HCT116 (cell line): ENCODE measurements around the gene GRIK3. TPM values are rescaled to one million over a fixed set of nuclear protein-coding genes. Genes with fewer than 3 reads are reported as not detected.

Experiments
- ATAC-seq: fragments of 200-7000 bp; cut with Tn5 transposase; 2 replicates; pipeline ENCODE4 v1.9.1; 2020; ENCODE audit warnings: mild to moderate bottlenecking, moderate library complexity
- BruUV-seq: library from RNA; stranded (reverse); fragments of 400-500 nt; replicated peaks from 2 replicates; lab custom pipeline; 2021; lab: Mats Ljungman, UMichigan
- CTCF ChIA-PET: fragments of 300-600 bp; sonication (Branson Sonifier 250); formaldehyde crosslinking; loops from one replicate; lab custom pipeline; 2021; ENCODE audit warnings: antibody characterized with exemption; lab: Charles Lee
- POLR2A ChIA-PET: fragments of 300-600, 350-600 bp; sonication (Branson Sonifier 250); formaldehyde crosslinking; loops from one replicate; lab custom pipeline; 2021; ENCODE audit warnings: antibody characterized with exemption; lab: Charles Lee
- RAD21 ChIA-PET, 2 experiments: fragments of 300-600 bp; sonication (Branson Sonifier 250); formaldehyde crosslinking; loops; one replicate each; lab custom pipeline; 2023; ENCODE audit warnings: low total read pairs in 2 of 2; ENCODE audit not compliant: uncharacterized antibody in 2 of 2, unreplicated experiment in 2 of 2, low non-redundant PET in 1 of 2; lab: Charles Lee
- DNase-seq: peaks from one replicate; pipeline ENCODE4 v3.0.0-alpha.2; 2010; ENCODE audit warnings: low read depth, low spot score
- H2AFZ ChIP-seq: fragments of 200-600 bp; shearing (Covaris generic), sonication (generic); 2 replicates; pipeline ENCODE4 v1.6.1; 2017; ENCODE audit warnings: low read depth, mixed run types, mixed read lengths, antibody characterized with exemption, low read length; ENCODE audit not compliant: poor library complexity, severe bottlenecking
- H3K27ac ChIP-seq: 2 replicates; pipeline ENCODE4 v1.5.1; 2012; ENCODE audit warnings: low read depth, low read length
- H3K27me3 ChIP-seq: fragments of 200-600 bp; sonication (generic); 2 replicates; pipeline ENCODE4 v1.6.1; 2016; ENCODE audit warnings: mixed run types, low read length, mixed read lengths; ENCODE audit not compliant: insufficient read depth
- H3K36me3 ChIP-seq, 2 experiments: fragments of 200-500 bp in 1 of 2; fragments of 200-600 bp in 1 of 2; sonication (Bioruptor generic) in 1 of 2; sonication (generic) in 1 of 2; 2 replicates each; pipeline versions ENCODE4 v1.5.1 to v1.6.1; 2014 to 2016; ENCODE audit warnings: low read length in 2 of 2, inconsistent platforms in 1 of 2, mixed read lengths in 1 of 2, mixed run types in 1 of 2; ENCODE audit not compliant: insufficient read depth in 2 of 2, control insufficient read depth in 1 of 2
- H3K4me1 ChIP-seq, 2 experiments: fragments of 200-600 bp in 1 of 2; sonication (generic) in 1 of 2; 2 replicates each; pipeline versions ENCODE4 v1.5.1 to v1.6.1; 2012 to 2017; ENCODE audit warnings: low read length in 2 of 2, inconsistent platforms in 1 of 2, mild to moderate bottlenecking in 1 of 2, mixed read lengths in 1 of 2, mixed run types in 1 of 2, moderate library complexity in 1 of 2; ENCODE audit not compliant: insufficient read depth in 2 of 2, control insufficient read depth in 1 of 2
- H3K4me2 ChIP-seq: fragments of 200-600 bp; sonication (generic); 2 replicates; pipeline ENCODE4 v1.6.1; 2017; ENCODE audit warnings: mixed run types, low read length, mixed read lengths
- H3K4me3 ChIP-seq, 2 experiments: fragments of 200-600 bp in 1 of 2; sonication (generic) in 1 of 2; replicated peaks in 1 of 2; 2 replicates each; pipeline ENCODE4 v1.5.1; 2011 to 2016; ENCODE audit warnings: low read length in 2 of 2, control low read depth in 1 of 2, low read depth in 1 of 2, mild to moderate bottlenecking in 1 of 2, mixed read lengths in 1 of 2, mixed run types in 1 of 2
- H3K79me2 ChIP-seq: fragments of 200-600 bp; sonication (generic); 2 replicates; pipeline ENCODE4 v1.6.1; 2017; ENCODE audit warnings: mild to moderate bottlenecking, mixed run types, low read length, moderate library complexity, mixed read lengths; ENCODE audit not compliant: insufficient read depth
- H3K9ac ChIP-seq: fragments of 200-600 bp; sonication (generic); 2 replicates; pipeline ENCODE4 v1.6.1; 2016; ENCODE audit warnings: low read length, mixed read lengths
- H3K9me2 ChIP-seq: fragments of 200-600 bp; sonication (generic), shearing (Covaris generic); 2 replicates; pipeline ENCODE4 v1.6.1; 2017; ENCODE audit warnings: mixed run types, mild to moderate bottlenecking, moderate library complexity; ENCODE audit not compliant: insufficient read depth
- H3K9me3 ChIP-seq, 2 experiments: fragments of 200-500 bp in 1 of 2; fragments of 200-600 bp in 1 of 2; sonication (Bioruptor generic) in 1 of 2; sonication (generic) in 1 of 2; 2 replicates each; pipeline ENCODE4 v1.6.1; 2014 to 2017; ENCODE audit warnings: low read length in 2 of 2, mixed read lengths in 2 of 2, inconsistent platforms in 1 of 2, low read depth in 1 of 2, mild to moderate bottlenecking in 1 of 2, mixed run types in 1 of 2, moderate library complexity in 1 of 2; ENCODE audit not compliant: control insufficient read depth in 1 of 2, insufficient read depth in 1 of 2
- H4K20me1 ChIP-seq: fragments of 200-600 bp; sonication (generic), shearing (Covaris generic); 2 replicates; pipeline ENCODE4 v1.6.1; 2017; ENCODE audit warnings: mixed run types, mild to moderate bottlenecking, moderate library complexity; ENCODE audit not compliant: insufficient read depth
- CBX3 ChIP-seq: IDR thresholded peaks from 2 replicates; pipeline ENCODE4 v1.6.1; 2012; ENCODE audit warnings: low read depth
- EGR1 ChIP-seq: IDR thresholded peaks from 2 replicates; pipeline ENCODE4 v1.6.1; 2012; ENCODE audit warnings: low read depth
- EZH2 ChIP-seq: fragments of 200-600 bp; sonication (generic); IDR thresholded peaks from 2 replicates; pipeline ENCODE4 v1.6.1; 2017; ENCODE audit warnings: antibody characterized with exemption, mixed run types
- FOSL1 ChIP-seq: IDR thresholded peaks from 2 replicates; pipeline ENCODE4 v1.6.1; 2012; ENCODE audit warnings: low read depth
- JUND ChIP-seq: IDR thresholded peaks from 2 replicates; pipeline ENCODE4 v1.6.1; 2012
- POLR2A ChIP-seq: IDR thresholded peaks from 2 replicates; pipeline ENCODE4 v1.7.0; 2011; ENCODE audit warnings: borderline replicate concordance; ENCODE audit not compliant: insufficient read depth, insufficient read length; ENCODE audit errors: extremely low read depth
- POLR2AphosphoS5 ChIP-seq: IDR thresholded peaks from 2 replicates; pipeline ENCODE4 v1.6.1; 2011; ENCODE audit warnings: mild to moderate bottlenecking, low read depth, low read length, moderate library complexity
- RAD21 ChIP-seq: IDR thresholded peaks from 2 replicates; pipeline ENCODE4 v1.6.1; 2012; ENCODE audit warnings: low read depth, mild to moderate bottlenecking
- SP1 ChIP-seq: IDR thresholded peaks from 2 replicates; pipeline ENCODE4 v1.6.1; 2012; ENCODE audit warnings: low read depth
- SRF ChIP-seq: IDR thresholded peaks from 2 replicates; pipeline ENCODE4 v1.6.1; 2012; ENCODE audit warnings: low read depth
- TCF7L2 ChIP-seq: IDR thresholded peaks from 2 replicates; pipeline ENCODE4 v1.7.0; 2011; ENCODE audit warnings: borderline replicate concordance, inconsistent platforms; ENCODE audit not compliant: insufficient read depth, insufficient read length; ENCODE audit errors: extremely low read depth
- YY1 ChIP-seq: IDR thresholded peaks from 2 replicates; pipeline ENCODE4 v1.6.1; 2011; ENCODE audit warnings: low read length, low read depth, moderate library complexity, mild to moderate bottlenecking; ENCODE audit not compliant: insufficient replicate concordance; ENCODE audit errors: extremely low read depth
- ZFX ChIP-seq: fragments of 450-650 bp; IDR thresholded peaks from 2 replicates; pipeline ENCODE4 v1.6.1; 2017
- ZNF274 ChIP-seq: fragments of 200-500 bp; sonication (Bioruptor generic); IDR thresholded peaks from 2 replicates; pipeline ENCODE4 v1.6.1; 2014; ENCODE audit warnings: mild to moderate bottlenecking, low read depth, low read length, inconsistent platforms
- intact Hi-C: fragments of 100-400 bp; cut with micrococcal nuclease; formaldehyde crosslinking; loops from 2 replicates; pipeline ENCODE4 v1.10.0; 2022
- total RNA-seq: library from RNA; stranded (reverse); gene quantifications from one replicate; pipeline ENCODE4 v1.2.1, GENCODE V29; 2021; ENCODE audit not compliant: unreplicated experiment
- TF ChIP-seq, protein P1 (sequence below): IDR thresholded peaks from 2 replicates; pipeline ENCODE4 v1.6.1; 2012
- TF ChIP-seq, protein P2 (sequence below): IDR thresholded peaks from 2 replicates; pipeline ENCODE4 v1.6.1; 2011; ENCODE audit warnings: mild to moderate bottlenecking, low read length, moderate library complexity; ENCODE audit not compliant: insufficient replicate concordance; ENCODE audit errors: extremely low read depth

GRIK3 gene
- total RNA-seq, 1 experiment from 2014 or later = not detected

DNA sequence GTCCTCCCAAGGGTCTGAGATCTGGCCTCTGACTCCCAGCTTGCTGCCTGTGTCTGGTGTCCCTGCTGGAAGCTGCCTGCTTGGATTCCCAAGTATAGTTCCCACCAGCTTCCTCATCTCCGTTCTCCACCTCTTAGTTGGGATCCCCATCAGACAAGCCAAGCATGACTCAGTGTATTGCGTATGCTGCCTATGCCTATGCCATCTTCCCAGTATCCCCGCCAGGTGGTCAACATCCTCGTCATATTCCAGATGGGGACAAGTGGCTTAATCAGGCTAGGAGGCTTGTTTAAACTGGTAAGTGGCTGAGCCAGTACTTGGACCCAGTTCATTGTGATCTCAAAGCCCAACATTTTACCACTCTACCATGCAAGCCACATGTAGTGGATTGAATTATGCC lies 204.4 kb downstream of the GRIK3 start:
- no peak for DNase-seq
- no peaks in the 10 kb centered on the region for H3K9me3 ChIP-seq
- H3K36me3 ChIP-seq = no peaks in the 10 kb centered on the region
- no peaks in the 10 kb centered on the region for H3K9me2 ChIP-seq
- no peak overlapping the region for H3K27ac ChIP-seq
- no peak for ATAC-seq
- no peak overlapping the region for H3K9ac ChIP-seq
- no peak overlapping the region for H3K4me2 ChIP-seq
- peaks cover 70% of the 10 kb centered on the region for H3K27me3 ChIP-seq
- no peaks in the 10 kb centered on the region for H3K79me2 ChIP-seq
- H4K20me1 ChIP-seq = no peaks in the 10 kb centered on the region
- ChIA-PET RAD21 (no interaction called here), CTCF (no interaction called here), POLR2A (no interaction called here)
- no peak overlapping the region for H3K4me3 ChIP-seq
- intact Hi-C loops = no loop called here
- BruUV-seq = no TSS peak
- H3K4me1 ChIP-seq = no peaks in the 10 kb centered on the region
- TF ChIP-seq EZH2 (no peak), RAD21 (no peak), JUND (no peak), YY1 (no peak), CBX3 (no peak), TCF7L2 (no peak), POLR2A (no peak), EGR1 (no peak), POLR2AphosphoS5 (no peak), FOSL1 (no peak), ZNF274 (no peak)
- TF ChIP-seq, protein P1, sequence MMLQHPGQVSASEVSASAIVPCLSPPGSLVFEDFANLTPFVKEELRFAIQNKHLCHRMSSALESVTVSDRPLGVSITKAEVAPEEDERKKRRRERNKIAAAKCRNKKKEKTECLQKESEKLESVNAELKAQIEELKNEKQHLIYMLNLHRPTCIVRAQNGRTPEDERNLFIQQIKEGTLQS = no peak
- H2AFZ ChIP-seq = no peak overlapping the region

GRCh38 chr1:36829066-36829465 lies 205.2 kb downstream of the GRIK3 start:
- no peak overlapping the region for H2AFZ ChIP-seq
- no peaks in the 10 kb centered on the region for H3K4me1 ChIP-seq
- ChIA-PET CTCF (no interaction called here), POLR2A (no interaction called here), RAD21 (no interaction called here)
- BruUV-seq = no TSS peak
- no peak overlapping the region for H3K27ac ChIP-seq
- ATAC-seq (no peak), DNase-seq (no peak)
- TF ChIP-seq SRF (no peak), EGR1 (no peak), SP1 (no peak), ZFX (no peak), POLR2AphosphoS5 (no peak), FOSL1 (no peak)
- TF ChIP-seq, protein P2, sequence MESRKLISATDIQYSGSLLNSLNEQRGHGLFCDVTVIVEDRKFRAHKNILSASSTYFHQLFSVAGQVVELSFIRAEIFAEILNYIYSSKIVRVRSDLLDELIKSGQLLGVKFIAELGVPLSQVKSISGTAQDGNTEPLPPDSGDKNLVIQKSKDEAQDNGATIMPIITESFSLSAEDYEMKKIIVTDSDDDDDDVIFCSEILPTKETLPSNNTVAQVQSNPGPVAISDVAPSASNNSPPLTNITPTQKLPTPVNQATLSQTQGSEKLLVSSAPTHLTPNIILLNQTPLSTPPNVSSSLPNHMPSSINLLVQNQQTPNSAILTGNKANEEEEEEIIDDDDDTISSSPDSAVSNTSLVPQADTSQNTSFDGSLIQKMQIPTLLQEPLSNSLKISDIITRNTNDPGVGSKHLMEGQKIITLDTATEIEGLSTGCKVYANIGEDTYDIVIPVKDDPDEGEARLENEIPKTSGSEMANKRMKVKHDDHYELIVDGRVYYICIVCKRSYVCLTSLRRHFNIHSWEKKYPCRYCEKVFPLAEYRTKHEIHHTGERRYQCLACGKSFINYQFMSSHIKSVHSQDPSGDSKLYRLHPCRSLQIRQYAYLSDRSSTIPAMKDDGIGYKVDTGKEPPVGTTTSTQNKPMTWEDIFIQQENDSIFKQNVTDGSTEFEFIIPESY = no peak
- H3K36me3 ChIP-seq = no peaks in the 10 kb centered on the region
- H4K20me1 ChIP-seq = no peaks in the 10 kb centered on the region
- no peak overlapping the region for H3K9ac ChIP-seq
- no peaks in the 10 kb centered on the region for H3K79me2 ChIP-seq
- H3K4me2 ChIP-seq = no peak overlapping the region
- H3K9me3 ChIP-seq = no peaks in the 10 kb centered on the region
- H3K4me3 ChIP-seq = no peak overlapping the region
- no peaks in the 10 kb centered on the region for H3K9me2 ChIP-seq
- intact Hi-C loops = no loop called here
- H3K27me3 ChIP-seq = peaks cover 70% of the 10 kb centered on the region
